HG03159 (cell line): ENCODE data around the gene IFIT1B.

Experiments used
- ATAC-seq: cut with Tn5 transposase; IDR thresholded peaks from one replicate; pipeline ENCODE4 v1.9.1; 2021; ENCODE audit warnings: mild to moderate bottlenecking, moderate library complexity; ENCODE audit not compliant: unreplicated experiment

IFIT1B gene

DNA sequence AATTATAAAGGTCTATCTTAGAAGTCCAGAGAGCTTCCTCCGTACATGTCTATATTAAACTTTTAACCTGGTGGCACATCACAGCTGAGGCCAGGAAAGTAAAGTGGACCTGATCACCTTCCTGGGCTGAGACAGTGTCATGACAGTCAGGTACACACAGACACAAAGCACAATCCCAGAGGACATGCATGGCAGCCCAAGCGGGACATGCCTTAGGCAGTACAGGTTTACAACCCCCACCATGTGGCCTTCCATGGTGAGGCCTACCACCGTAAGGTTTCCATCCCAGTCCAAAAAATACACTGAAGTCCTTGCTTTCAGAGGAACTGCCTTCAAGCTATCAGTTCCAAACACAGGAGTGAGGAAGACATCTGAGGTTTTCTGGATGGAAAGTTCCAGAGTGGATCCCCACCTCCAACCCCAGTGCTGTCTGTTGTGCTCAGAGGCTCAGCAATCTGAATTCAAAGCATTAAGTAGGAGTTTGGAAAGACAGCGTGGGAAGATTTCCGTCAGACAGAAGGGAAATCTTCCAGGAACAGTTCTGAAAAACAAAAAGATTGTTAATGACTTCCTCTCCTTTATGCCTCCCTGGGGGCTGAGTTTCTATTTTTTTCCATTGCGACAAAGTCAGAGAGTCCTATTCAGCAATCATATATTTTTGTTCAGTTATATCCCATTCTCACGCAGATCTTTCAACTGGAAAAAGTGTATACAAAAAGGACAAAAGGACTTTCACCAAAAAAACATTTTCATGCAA, 30.0 kb upstream of the IFIT1B start:
- no peak for ATAC-seq

DNA sequence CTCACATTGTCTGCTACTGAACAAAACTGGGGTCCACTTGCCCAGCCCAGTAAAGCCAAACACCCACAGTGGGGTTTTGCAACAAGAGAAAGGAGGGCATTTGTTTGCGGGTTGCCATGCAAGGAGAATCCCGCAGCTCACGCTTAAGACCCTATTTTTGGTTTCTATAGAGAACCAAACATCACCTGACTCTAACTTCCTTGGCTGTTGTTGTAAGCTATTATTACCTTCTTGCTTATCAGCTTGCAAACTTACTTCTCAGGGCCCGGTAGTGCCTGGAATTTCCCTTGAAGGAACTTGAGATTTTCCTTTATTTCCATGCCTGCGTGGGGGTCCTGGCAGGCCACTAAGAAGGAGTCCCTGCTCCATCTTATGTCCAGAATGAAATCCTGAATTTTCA, 29.4 kb upstream of the IFIT1B start:
- ATAC-seq = no peak

DNA sequence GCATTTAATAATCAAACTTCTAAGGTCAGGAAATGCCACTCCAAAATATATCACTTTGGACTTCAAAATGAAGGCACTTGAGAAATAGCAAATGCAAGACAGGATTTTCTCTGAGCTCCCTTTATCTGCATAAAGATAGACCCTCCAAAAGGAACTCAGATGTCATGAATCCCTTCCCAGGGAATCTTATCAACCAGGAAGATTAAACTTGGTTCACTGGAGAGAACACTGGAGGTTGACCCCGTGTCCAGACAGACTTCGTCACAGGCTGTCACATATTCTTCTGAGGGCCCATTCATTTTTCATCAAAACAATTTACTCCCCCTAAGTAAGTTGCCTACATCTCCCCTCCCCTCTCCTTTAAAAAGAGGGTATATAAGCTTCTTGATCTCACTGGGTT, 28.9 kb upstream of the IFIT1B start:
- ATAC-seq = no peak

DNA sequence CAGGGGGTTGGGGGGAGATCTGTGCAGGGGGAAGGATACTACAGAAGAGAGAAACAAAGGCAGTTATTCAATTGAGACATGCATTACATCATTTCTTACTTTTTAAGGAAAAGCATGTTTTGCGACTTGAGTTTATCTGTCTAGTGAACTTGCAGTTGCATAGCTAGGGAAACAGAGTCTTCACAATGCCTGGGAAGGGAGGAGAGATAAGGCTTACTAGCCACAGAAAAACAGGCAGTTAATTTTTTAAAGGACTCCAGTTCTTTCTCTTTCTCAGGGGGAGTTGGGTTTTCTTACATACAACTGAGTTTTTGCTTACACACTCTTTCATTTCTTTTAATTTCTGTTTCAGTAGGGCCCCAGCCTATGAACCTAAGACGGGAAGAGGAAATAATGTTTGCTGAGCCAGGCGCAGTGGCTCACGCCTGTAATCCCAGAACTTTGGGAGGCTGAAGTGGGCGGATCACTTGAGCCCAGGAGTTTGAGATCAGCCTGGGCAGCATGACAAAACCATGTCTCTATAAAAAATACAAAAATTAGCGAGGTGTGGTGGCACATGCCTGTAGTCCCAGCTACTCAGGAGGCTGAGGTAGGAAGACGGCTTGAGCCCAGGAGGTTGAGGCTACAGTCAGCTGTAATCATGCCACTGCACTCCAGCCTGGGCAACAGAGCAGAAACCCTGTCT, 27.1 kb upstream of the IFIT1B start:
- ATAC-seq = peak; percentile 35

DNA sequence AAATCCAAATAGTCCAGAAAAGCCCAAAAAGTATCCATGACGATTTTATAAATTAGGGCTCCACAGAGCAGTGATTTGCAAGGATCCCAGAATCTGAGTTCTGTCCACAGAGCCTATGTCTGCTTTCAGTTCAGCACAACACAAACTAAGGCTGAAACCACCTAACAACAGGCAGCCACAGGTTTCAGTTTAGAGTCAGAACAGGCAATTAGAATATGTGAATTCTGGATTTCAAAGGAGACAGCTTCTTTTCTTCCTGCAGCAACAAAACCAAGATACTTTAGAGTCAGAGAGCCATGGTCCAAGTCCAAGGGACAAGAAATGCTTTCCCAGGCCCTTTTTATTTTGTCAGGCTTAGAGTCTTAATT, 26.5 kb upstream of the IFIT1B start:
- ATAC-seq = peak; percentile 86

DNA sequence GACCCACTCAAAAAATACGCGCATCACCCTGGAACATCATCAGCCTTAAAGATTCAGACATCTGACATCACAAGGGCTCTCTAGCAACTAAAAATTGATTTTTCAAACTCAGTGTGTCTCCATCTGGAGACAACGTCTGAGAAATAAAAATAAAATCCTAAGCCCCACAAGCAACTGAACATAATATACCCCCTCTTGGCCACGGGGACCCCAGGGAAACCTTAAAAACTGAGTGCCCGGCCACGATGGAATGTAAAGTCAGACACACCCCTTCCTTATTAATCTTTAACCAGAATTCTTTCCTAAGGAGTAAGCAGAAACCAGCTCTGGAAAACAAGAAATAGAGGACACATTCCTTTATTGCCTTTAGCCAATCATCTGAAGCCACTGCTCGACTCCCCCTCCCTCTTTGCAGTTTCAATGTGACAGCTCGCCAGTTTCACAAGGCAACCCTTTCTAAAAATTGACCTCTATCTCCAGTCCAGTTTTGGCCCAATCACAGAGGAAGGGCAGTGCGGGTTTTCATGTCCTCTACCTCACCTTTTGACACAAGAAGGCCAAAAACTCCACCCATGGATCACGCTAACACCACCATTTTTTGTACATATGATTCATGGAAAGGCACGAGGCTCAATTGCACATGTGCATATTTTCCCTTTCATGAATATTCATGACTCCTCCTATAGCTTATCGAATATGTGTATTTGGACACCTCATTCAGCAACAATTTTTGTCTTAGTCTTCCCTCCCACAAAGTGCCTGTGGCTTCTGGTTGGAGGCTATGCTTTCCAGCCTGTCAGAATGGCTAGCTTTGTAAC, 25.9 kb upstream of the IFIT1B start:
- peak; percentile 49 for ATAC-seq

DNA sequence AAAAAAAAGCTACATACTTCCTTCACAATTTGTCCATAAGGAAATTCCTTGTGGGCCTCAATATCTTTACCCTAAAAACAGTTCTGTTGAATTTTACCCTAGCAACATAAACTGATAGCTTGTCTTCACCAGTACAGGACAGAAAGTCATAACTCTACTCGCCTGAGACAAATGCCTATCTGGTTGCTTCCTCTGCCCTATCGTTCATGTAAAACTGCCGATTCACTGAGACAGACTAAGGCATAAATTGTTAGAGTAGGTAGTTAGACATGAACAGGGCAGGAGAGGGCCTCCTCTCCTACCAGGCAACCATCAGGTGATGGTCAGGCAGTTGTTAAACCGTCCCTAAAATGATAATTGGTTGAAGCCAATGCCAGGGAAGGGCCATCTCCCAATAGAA, 25.1 kb upstream of the IFIT1B start:
- no peak for ATAC-seq

DNA sequence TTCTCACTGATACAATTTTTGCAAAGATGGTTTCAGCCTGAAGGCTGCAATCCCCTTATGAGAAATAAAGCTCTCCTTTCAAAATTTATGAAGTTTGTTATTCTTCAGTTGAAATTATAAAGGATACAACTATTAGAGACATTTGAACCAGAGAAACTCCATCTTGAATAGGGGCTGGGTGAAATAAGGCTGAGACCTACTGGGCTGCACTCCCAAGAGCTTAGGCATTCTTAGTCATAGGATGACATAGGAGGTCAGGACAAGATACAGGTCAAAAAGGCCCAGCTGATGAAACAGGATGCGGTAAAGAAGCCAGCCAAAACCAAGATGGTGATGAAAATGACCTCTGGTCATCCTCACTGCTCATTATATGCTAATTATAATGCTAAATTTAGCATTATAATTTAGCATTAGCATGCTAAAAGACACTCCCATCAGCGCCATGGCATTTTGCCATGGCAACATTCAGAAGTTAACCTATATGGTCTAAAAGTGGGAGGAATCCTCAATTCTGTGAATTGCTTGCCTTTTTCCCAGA, 22.4 kb upstream of the IFIT1B start:
- ATAC-seq = no peak

DNA sequence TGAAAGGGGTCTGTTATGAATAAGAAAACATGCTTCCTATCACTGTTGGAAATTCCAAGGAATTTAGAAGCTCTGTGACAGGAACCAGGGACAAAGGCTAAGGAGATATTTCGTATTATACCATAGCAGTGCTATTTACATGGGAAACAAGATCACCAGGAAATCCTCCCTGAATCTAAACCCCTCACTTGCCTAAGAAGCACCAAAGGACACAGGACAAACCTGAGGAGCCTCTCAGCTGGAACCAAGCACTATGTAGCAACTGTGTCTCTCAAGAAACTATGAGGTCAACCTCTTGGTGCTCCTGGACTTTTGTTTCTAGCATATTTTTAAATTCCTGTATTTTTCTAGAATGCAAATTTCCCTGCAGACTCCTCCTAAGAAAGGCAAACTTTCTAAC, 20.8 kb upstream of the IFIT1B start:
- ATAC-seq = no peak

DNA sequence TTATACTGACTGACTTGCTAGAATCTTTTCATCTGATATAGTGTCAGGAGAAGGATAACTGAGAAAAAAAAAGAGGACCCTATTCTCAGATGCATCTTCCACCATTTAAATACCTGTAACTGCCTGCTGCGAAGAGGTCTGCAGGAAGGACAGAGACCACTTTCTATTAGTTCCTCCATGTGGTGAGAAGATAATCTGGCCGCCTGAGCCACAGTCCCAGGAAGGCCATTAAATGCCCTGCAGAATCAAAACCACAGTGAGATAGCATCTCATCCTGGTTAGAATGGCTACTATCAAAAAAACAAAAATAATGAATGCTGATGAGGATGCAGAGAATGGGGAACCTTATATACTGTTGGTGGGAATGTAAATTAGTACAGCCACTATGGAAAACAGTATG, 19.9 kb upstream of the IFIT1B start:
- no peak for ATAC-seq

DNA sequence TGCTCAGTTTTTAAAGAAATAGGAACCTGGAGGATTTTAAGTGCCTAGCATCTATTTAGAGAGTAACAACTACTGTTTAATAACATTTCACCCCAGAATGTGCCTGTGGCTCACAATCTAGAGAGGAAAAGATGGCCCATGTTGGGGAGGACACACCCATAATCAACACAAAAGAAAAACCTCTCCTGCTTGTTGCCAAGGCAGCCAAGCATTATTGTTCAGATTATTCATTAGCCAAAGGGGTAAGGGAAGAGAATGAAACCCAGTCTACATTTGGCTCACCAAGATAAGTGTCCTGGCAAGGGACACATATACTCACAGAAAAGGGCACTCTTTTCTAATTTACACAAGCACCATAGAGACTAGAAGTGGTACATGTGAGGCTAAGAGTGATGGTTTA, 17.7 kb upstream of the IFIT1B start:
- no peak for ATAC-seq

DNA sequence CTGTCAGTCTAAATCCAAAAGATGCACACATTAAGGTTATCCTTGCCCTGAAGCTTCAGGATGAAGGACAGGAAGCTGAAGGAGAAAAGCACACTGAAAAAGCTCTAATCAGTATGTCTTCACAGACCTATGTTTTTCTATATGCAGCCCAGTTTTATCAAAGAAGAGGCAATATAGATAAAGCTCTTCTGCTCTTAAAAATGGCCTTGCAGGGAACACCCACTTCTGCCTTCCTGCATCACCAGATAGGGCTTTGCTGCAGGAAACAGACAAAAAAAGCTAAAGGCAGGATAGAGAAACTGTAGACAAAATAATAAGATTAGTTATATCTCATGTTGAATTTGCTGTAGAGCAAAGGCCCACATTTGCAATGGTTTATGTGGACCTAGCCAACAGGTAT, 14.9 kb upstream of the IFIT1B start:
- no peak for ATAC-seq

DNA sequence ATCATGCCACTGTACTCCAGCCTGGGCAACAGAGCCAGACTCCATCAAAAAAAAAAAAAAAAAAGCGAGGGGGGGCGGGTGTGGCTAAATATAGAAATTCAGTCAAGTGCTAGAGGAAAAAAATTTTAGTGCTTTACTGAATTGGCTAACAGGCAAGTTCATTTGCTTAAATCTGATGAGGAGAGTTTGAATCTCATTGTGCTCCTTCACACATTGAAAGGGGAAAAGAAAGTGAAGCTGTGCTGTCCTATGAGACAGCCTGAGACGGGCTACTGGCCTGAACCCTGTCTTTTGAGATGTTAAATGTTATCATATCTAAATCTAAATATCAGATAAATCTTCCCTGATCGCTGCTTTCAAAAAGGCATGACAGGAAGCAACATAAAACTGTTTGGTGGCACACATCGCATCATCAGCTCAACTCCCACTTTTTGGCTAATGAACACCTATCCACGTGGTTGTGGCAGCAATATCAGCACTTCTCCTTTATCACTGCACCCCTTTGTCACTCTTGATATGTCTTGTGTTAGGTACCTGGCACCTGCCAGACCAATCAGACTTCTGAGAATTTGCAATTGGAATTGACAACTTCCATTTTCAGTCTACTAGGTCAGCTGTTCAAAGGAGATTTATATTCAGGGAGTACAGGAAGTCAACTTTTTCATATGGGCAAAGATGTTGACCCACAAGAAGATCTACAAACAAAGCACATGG, 14.0 kb upstream of the IFIT1B start:
- ATAC-seq = peak; percentile 45

DNA sequence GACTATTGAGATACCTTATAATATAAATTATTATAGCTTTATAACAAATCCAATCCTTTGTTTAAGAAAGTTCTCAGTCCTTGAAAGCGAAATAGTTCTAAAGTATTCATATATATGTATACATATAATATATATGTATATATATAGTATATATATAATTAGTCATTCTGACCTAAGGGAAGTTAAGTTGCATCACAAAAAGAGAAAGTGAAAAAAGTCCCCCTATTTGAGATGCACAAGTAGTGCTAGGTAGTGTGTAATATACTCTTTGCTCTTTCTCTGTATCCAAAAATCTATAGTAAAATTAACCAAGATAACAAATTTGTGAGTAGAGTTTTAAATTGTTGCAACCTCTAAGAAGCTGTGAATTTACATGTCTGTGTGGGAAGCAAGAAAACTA, 13.3 kb upstream of the IFIT1B start:
- peak; percentile 31 for ATAC-seq

DNA sequence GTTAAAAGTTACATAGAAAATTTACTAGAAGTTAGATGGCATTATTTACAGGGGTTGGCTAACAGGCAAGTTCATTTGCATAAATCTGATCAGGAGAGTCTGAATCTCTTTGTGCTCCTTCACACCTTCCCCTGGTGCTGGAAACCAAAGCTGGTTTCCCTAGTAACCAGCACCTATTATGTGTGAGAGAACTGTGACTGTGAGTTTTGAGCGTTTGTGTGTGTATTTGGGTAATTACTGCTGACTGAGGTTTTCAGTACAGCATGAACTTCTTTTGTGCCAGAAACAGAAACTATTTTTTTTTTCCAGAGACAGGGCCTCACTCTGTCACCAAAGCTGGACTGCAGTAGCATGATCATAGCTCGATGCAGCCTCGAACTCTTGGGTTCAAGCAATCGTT, 10.3 kb upstream of the IFIT1B start:
- peak; percentile 69 for ATAC-seq

DNA sequence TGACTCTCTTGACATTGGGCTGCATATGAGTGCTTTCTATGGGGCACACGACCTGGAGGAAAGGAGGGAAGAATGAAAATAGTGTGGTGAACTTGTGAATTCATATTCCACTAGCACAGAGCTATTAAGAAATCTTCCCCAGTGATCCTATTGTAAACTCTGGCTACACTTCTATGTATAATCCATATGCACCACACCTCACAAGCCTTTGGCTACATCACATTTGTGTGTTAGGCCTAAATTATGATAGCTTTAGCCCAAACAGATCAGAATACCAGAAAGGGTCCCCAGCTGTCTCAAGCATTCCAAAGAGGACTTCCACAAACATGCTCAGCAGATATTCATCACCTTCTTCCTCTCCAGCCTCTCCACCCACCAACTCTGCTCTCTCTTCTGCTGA, 9.7 kb upstream of the IFIT1B start:
- ATAC-seq = no peak

DNA sequence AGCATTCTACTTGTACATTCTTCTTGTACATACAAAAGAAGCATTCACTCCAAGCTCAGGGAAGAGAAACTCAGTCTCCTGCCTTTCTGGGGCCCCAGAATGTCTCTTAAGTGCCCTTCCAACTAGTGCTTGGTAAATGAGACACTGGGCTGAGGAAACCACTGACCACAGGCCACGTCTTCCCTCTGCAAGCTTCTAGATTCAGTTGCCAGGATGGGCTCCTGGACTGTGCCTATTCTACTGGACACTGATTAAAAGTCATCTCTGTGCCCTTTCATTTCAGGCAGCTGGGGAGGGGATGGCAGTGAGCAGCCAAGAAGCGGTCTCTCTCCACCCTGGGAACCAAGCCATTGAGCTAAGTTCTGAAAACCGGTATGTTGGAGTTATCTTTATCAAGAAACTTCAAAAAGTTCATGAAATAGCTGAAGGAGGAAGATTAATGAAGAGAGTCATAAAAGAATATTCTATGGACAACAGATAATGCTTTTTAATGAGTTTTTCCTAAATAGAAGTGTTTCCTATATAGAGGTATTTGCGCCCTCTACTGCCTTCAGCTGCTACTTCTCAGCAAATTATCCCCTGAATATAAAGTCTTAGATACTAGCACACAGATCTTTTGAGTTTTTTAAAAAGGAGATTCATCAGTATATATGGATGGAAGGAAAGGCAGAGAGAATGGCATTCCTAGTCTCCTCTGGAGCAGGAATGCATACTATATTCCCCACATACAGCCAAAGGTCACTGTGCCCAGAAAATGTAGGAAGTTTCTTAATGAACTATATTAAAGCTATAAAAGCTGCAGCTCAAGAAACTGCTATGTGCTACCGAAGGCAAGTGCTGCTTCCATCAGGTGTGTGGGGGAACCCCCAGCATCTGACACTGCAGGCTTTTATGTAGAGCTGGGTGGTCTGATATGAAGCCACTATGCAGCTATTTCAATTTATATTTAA, 8.4 kb upstream of the IFIT1B start:
- ATAC-seq = no peak

DNA sequence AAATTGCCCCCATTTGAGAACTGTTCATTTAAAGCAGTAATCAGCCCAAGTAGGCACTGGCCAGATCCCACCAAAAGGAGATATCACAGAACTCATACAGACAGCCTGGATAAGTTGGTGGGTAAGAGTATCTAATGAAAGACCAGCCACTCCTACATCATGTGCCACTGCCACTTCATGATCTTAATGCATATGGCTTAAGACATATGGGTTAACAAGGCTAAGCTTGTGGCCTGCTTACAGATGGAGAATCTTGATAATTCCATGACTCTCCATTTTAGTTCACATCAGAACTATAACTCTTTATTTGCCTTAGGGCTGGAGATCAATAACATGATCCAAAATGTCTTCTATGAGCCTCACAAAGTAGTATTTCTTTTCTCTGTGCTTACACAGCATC, 6.8 kb upstream of the IFIT1B start:
- ATAC-seq = no peak

DNA sequence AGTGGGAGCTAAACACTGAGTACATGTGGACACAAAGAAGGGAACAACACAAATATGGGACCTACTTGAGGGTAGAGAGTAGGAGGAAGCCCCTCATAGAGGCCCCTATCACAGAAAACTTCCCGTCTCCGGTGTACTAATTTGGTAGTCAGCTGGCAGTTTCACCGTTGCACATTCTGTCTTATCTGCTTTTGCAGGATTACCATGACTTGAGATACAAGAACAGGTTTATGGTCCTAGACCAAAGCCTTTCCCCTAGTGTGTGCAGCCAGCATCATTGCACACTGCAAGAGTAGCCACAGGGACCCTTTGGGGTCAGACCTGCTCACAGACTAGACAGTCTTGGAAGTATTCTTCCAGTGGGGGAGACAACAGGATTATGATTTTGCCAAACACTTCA, 5.9 kb upstream of the IFIT1B start:
- no peak for ATAC-seq
